Sigmoid colon (tissue), 7 donors: ENCODE results near the gene SLC38A7. TPM values are rescaled to one million over a fixed set of nuclear protein-coding genes. Genes with fewer than 3 reads are reported as not detected.
"Not testable (repeated sequence)": the region's sequence is repeated elsewhere in the genome, so short reads cannot be mapped to it uniquely, and the experiment has no call there.

Experiments used
- DNase-seq: peaks from one replicate; pipeline ENCODE4 v3.0.0-alpha.2; 2019
- H3K27ac ChIP-seq, 4 donors: fragments of 200-600 bp; sonication (generic); one replicate each; pipeline ENCODE4 v1.5.1; 2016 to 2019; ENCODE audit warnings: mild to moderate bottlenecking in 1 of 4
- H3K27me3 ChIP-seq, 3 donors: fragments of 200-600 bp; sonication (generic); one replicate each; pipeline ENCODE4 v1.5.1; 2019; ENCODE audit warnings: mild to moderate bottlenecking in 1 of 3
- H3K36me3 ChIP-seq, 4 donors: fragments of 200-600 bp; sonication (generic); one replicate each; pipeline ENCODE4 v1.5.1; 2016 to 2019
- H3K4me1 ChIP-seq, 4 donors: fragments of 200-600 bp; sonication (generic); one replicate each; pipeline ENCODE4 v1.5.1; 2017 to 2019
- H3K4me3 ChIP-seq, 4 donors: fragments of 200-600 bp; sonication (generic); one replicate each; pipeline ENCODE4 v1.5.1; 2017 to 2019; ENCODE audit warnings: mild to moderate bottlenecking in 2 of 4, moderate library complexity in 1 of 4
- H3K9me3 ChIP-seq, 4 donors: fragments of 200-600 bp in 3 of 4; sonication (generic) in 3 of 4; one replicate each; pipeline versions ENCODE4 v1.5.1 to v1.6.1; 2013 to 2019
- EP300 ChIP-seq, 4 donors: sonication (generic); formaldehyde crosslinking; IDR thresholded peaks; one replicate each; pipeline ENCODE4 v1.6.1; 2017; ENCODE audit warnings: antibody characterized with exemption in 4 of 4
- POLR2A ChIP-seq, 2 donors: fragments of 450-650 bp; IDR thresholded peaks; one replicate each; pipeline ENCODE4 v1.6.1; 2016; ENCODE audit warnings: antibody characterized with exemption in 2 of 2, mild to moderate bottlenecking in 2 of 2, moderate library complexity in 2 of 2
- POLR2AphosphoS5 ChIP-seq, 4 donors: sonication (generic); formaldehyde crosslinking; IDR thresholded peaks; one replicate each; pipeline ENCODE4 v1.6.1; 2017; ENCODE audit warnings: antibody characterized with exemption in 4 of 4
- whole genome bisulfite sequencing, 2 donors: extraction: QIAGEN DNeasy Blood & Tissue Kit; methylation state at CpG; one replicate each; pipeline ENCODE4 v1.1.7; 2013; 5-methylcytosine and 5-hydroxymethylcytosine counted together
- intact Hi-C: fragments of 100-400 bp; cut with DNase I; formaldehyde crosslinking; loops from one replicate; pipeline ENCODE4 v1.15.1; 2023
- polyA plus RNA-seq, 3 donors: library from polyadenylated mRNA; stranded (reverse); fragments of 200-250 nt; gene quantifications; one replicate each; pipeline ENCODE4 v1.2.3, GENCODE V29; 2013
- total RNA-seq, 4 donors: library from RNA; depleted of rRNA; stranded (reverse); fragments of >200 nt; gene quantifications; one replicate each; pipeline ENCODE4 v1.1.0, GENCODE V29; 2016
- TF ChIP-seq, protein P1 (sequence below), 4 experiments: fragments of 450-650 bp in 3 of 4; fragments of 200-600 bp in 1 of 4; IDR thresholded peaks; one replicate each; pipeline ENCODE4 v1.5.1; 2016 to 2019; ENCODE audit warnings: antibody characterized with exemption in 4 of 4, mild to moderate bottlenecking in 3 of 4, moderate library complexity in 2 of 4
- donor health status: healthy with polysubstance abuse.
- donor health status: Bipolar disorder and iron deficiency.
- donor health status: healthy.

SLC38A7 gene
- total and polyA plus RNA-seq, 7 donors, result 0.60 to 17.4 (median 10.4) TPM

GRCh38 chr16:58639836-58640235, 44.7 kb downstream of the SLC38A7 start:
- H3K36me3 ChIP-seq, result no peaks in the 10 kb centered on the region
- DNase-seq, result no peak
- TF ChIP-seq, protein P1, sequence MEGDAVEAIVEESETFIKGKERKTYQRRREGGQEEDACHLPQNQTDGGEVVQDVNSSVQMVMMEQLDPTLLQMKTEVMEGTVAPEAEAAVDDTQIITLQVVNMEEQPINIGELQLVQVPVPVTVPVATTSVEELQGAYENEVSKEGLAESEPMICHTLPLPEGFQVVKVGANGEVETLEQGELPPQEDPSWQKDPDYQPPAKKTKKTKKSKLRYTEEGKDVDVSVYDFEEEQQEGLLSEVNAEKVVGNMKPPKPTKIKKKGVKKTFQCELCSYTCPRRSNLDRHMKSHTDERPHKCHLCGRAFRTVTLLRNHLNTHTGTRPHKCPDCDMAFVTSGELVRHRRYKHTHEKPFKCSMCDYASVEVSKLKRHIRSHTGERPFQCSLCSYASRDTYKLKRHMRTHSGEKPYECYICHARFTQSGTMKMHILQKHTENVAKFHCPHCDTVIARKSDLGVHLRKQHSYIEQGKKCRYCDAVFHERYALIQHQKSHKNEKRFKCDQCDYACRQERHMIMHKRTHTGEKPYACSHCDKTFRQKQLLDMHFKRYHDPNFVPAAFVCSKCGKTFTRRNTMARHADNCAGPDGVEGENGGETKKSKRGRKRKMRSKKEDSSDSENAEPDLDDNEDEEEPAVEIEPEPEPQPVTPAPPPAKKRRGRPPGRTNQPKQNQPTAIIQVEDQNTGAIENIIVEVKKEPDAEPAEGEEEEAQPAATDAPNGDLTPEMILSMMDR (IDR thresholded peaks at IDR 0.05), result no peak
- no peak for TF ChIP-seq EP300 (IDR thresholded peaks at IDR 0.05)
- no peak for TF ChIP-seq POLR2A (IDR thresholded peaks at IDR 0.05)
- no peak for TF ChIP-seq POLR2AphosphoS5 (IDR thresholded peaks at IDR 0.05)
- intact Hi-C loops, result loop anchor here (10.0 kb wide), 1 partner anchor 1175 kb away; the partner anchor contains the start of gene POLR2C
- no peaks in the 10 kb centered on the region for H3K27me3 ChIP-seq
- H3K4me3 ChIP-seq, result no peak overlapping the region
- H3K9me3 ChIP-seq, result no peaks in the 10 kb centered on the region
- 74 to 84% methylated on average over 8 of the region's 8 CpGs for WGBS, 2 donors
- H3K27ac ChIP-seq, result no peak overlapping the region
- H3K4me1 ChIP-seq, result no peaks in the 10 kb centered on the region

GRCh38 chr16:58639230-58639629, 45.3 kb downstream of the SLC38A7 start:
- Histone ChIP-seq H3K4me3 (no peak overlapping the region), H3K27me3 (no peaks in the 10 kb centered on the region), H3K4me1 (no peaks in the 10 kb centered on the region), H3K36me3 (no peaks in the 10 kb centered on the region), H3K27ac (no peak overlapping the region), H3K9me3 (no peaks in the 10 kb centered on the region)
- no peak for DNase-seq
- no peak for TF ChIP-seq POLR2AphosphoS5 (IDR thresholded peaks at IDR 0.05)
- no peak for TF ChIP-seq POLR2A (IDR thresholded peaks at IDR 0.05)
- TF ChIP-seq, protein P1 (IDR thresholded peaks at IDR 0.05), result no peak
- TF ChIP-seq EP300 (IDR thresholded peaks at IDR 0.05), result no peak
- WGBS, 2 donors, result 93 to 94% methylated on average over 4 of the region's 4 CpGs
- intact Hi-C loops, result loop anchor here (10.0 kb wide), 1 partner anchor 1174 kb away; the partner anchor contains the start of gene POLR2C

- Histone ChIP-seq H3K4me1 (no peaks in the 10 kb centered on the region), H3K27ac (no peak overlapping the region), H3K9me3 (no peaks in the 10 kb centered on the region), H3K36me3 (no peaks in the 10 kb centered on the region), H3K4me3 (no peak overlapping the region), H3K27me3 (no peaks in the 10 kb centered on the region)
- intact Hi-C loops, result loop anchor here (10.0 kb wide), 1 partner anchor 1174 kb away; the partner anchor contains the start of gene POLR2C
- TF ChIP-seq POLR2AphosphoS5 (IDR thresholded peaks at IDR 0.05), result no peak
- TF ChIP-seq EP300 (IDR thresholded peaks at IDR 0.05), result no peak
- no peak for TF ChIP-seq POLR2A (IDR thresholded peaks at IDR 0.05)
- 47 to 63% methylated on average over 8 of the region's 8 CpGs for WGBS, 2 donors
- no peak for DNase-seq
Observed at GRCh38 chr16:58638148-58639036, 46.2 kb downstream of the SLC38A7 start.

DNA sequence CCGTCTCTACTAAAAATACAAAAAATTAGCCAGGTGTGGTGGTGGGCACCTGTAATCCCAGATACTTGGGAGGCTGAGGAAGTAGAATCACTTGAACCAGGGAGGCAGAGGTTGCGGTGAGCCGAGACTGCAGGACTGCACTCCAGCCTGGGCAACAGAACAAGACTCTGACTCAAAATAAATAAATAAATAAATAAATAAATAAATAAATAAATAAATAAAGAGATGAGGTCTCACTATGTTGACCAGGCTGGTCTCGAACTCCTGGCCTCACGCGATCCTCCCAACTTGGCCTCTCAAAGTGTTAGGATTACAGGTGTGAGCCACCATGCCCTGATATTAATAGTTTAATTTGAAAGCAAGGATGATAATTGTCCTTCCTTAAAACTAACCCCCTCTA, 47.5 kb downstream of the SLC38A7 start:
- H3K4me3 ChIP-seq, H3K9me3 ChIP-seq, H3K36me3 ChIP-seq, H3K4me1 ChIP-seq, H3K27me3 ChIP-seq, H3K27ac ChIP-seq, DNase-seq: not testable (repeated sequence)
- 97 to 98% methylated on average over 6 of the region's 6 CpGs for WGBS, 2 donors
- intact Hi-C loops, result loop anchor here (10.0 kb wide), 1 partner anchor 1172 kb away; the partner anchor contains the start of gene POLR2C

DNA sequence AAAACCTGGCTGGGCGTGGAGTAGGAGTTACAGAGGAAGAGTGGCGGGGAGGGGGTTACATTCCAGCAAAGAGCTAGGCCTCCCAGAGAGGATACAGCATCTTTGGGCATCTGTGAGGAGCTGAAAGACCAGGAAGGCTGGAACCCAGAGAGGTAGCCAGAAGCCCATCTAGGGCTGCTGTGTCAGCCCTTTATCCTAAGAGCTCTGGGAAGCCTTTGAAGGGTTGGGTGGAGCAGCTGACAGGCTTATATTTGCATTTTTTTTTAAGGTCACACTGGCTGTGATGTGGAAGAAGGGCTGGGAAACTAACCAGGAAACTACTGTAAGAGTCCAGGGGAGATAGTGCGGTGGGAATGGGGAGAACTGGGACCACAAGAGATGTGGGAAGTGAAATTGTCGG, 48.1 kb downstream of the SLC38A7 start:
- Histone ChIP-seq H3K4me3 (no peak overlapping the region), H3K9me3 (no peaks in the 10 kb centered on the region), H3K27ac (no peak overlapping the region), H3K4me1 (no peaks in the 10 kb centered on the region), H3K27me3 (no peaks in the 10 kb centered on the region), H3K36me3 (no peaks in the 10 kb centered on the region)
- no peak for DNase-seq
- TF ChIP-seq, protein P1 (IDR thresholded peaks at IDR 0.05), result no peak
- TF ChIP-seq POLR2A (IDR thresholded peaks at IDR 0.05), result no peak
- TF ChIP-seq POLR2AphosphoS5 (IDR thresholded peaks at IDR 0.05), result no peak
- TF ChIP-seq EP300 (IDR thresholded peaks at IDR 0.05), result no peak
- intact Hi-C loops, result loop anchor here (10.0 kb wide), 1 partner anchor 1172 kb away; the partner anchor contains the start of gene POLR2C
- 86 to 88% methylated on average over 4 of the region's 4 CpGs for WGBS, 2 donors
